SH-SY5Y (cell line): Measurements from ENCODE around the gene PI4K2A.

Source experiments
- GATA2 ChIP-seq: IDR thresholded peaks from 2 replicates; pipeline ENCODE4 v1.6.1; 2011; ENCODE audit warnings: mild to moderate bottlenecking, low read depth, low read length
- GATA3 ChIP-seq: IDR thresholded peaks from 2 replicates; pipeline ENCODE4 v1.6.1; 2011; ENCODE audit warnings: low read depth, mild to moderate bottlenecking, low read length, moderate library complexity

DNA sequence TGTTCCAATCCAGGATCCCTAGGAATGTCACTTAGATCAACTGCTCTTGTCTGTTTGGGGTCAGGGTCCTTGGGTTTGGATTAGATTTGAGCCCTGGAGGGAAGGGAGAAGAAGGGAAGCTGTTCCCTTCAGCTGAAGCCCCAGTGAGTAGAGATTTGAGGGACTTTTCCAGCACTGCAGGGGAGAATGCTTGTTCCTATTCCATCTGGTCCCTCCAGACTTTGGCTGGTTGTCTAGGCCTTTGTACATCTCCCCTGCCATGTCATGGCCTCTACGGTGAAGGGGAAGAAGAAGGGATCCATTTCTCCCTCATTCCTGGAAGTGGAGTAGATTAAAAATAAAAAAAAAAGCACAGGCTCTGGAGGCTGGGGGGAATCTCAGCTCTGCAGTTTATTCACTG is 39.9 kb upstream of the PI4K2A start:
- TF ChIP-seq GATA2 (no peak), GATA3 (no peak)
